GM12878 (cell line): ENCODE results near the gene LMF1.

Experiments used
- CEBPB ChIP-seq, 2 experiments: fragments of 150-350 bp in 1 of 2; IDR thresholded peaks; 2 replicates each; pipeline ENCODE4 v1.6.1; 2012 to 2014; ENCODE audit warnings: low read depth in 2 of 2, low read length in 2 of 2, borderline replicate concordance in 1 of 2, inconsistent platforms in 1 of 2
- CREM ChIP-seq: IDR thresholded peaks from 2 replicates; pipeline ENCODE4 v1.6.1; 2014; ENCODE audit warnings: antibody characterized with exemption, low read depth
- CTCF ChIP-seq, 3 experiments: IDR thresholded peaks in 2 of 3; conservative IDR thresholded peaks in 1 of 3; 2 replicates each; pipeline ENCODE4 v1.5.1; 2011; ENCODE audit warnings: low read depth in 3 of 3, low read length in 3 of 3, mild to moderate bottlenecking in 3 of 3, control low read depth in 2 of 3, moderate library complexity in 2 of 3, inconsistent platforms in 1 of 3, mixed read lengths in 1 of 3; ENCODE audit not compliant: control insufficient read depth in 2 of 3, insufficient read depth in 1 of 3; ENCODE audit errors: extremely low read depth in 1 of 3
- EGR1 ChIP-seq, 2 experiments: IDR thresholded peaks; 1 replicate in 1 of 2; 2 replicates in 1 of 2; pipeline ENCODE4 v1.6.1; 2011 to 2012; ENCODE audit warnings: low read depth in 2 of 2, low read length in 2 of 2, borderline replicate concordance in 1 of 2, mild to moderate bottlenecking in 1 of 2, moderate library complexity in 1 of 2
- ETV6 ChIP-seq, 2 experiments: fragments of 450-650 bp in 1 of 2; IDR thresholded peaks in 1 of 2; conservative IDR thresholded peaks in 1 of 2; 2 replicates each; pipeline ENCODE4 v1.6.1; 2014; ENCODE audit warnings: antibody characterized with exemption in 1 of 2, borderline replicate concordance in 1 of 2, low read depth in 1 of 2, mild to moderate bottlenecking in 1 of 2, moderate library complexity in 1 of 2
- GABPA ChIP-seq: IDR thresholded peaks from 2 replicates; pipeline ENCODE4 v1.6.1; 2014; ENCODE audit warnings: antibody characterized with exemption, low read depth, mild to moderate bottlenecking, inconsistent platforms
- MAX ChIP-seq: IDR thresholded peaks from 2 replicates; pipeline ENCODE4 v1.6.1; 2012; ENCODE audit warnings: low read depth, low read length, improper control_type of control experiment
- REST ChIP-seq: IDR thresholded peaks from 2 replicates; pipeline ENCODE4 v1.6.1; 2012; ENCODE audit warnings: mild to moderate bottlenecking, low read depth, low read length
- SIN3A ChIP-seq: IDR thresholded peaks from 2 replicates; pipeline ENCODE4 v1.6.1; 2012; ENCODE audit warnings: low read depth, low read length, improper control_type of control experiment
- ZNF274 ChIP-seq: IDR thresholded peaks from one replicate; pipeline ENCODE4 v1.8.0; 2011; ENCODE audit not compliant: insufficient read length, insufficient read depth
- TF ChIP-seq, protein P1 (sequence below): fragments of 450-650 bp; IDR thresholded peaks from 2 replicates; pipeline ENCODE4 v1.6.1; 2016; ENCODE audit warnings: mild to moderate bottlenecking

- TF ChIP-seq CTCF (IDR thresholded peaks at IDR 0.05 in 2 of 3, conservative IDR thresholded peaks at IDR 0.05 in 1 of 3; ENCODE audit: control insufficient read depth in 2 of 3, extremely low read depth in 1 of 3, insufficient read depth in 1 of 3, low read depth in 3 of 3, low read length in 3 of 3): no peak
- TF ChIP-seq CEBPB (IDR thresholded peaks at IDR 0.05; ENCODE audit: borderline replicate concordance in 1 of 2, low read depth in 2 of 2, low read length in 2 of 2): no peak
- TF ChIP-seq EGR1 (IDR thresholded peaks at IDR 0.05; ENCODE audit: borderline replicate concordance in 1 of 2, low read depth in 2 of 2, low read length in 2 of 2): no peak
- TF ChIP-seq ZNF274: no peak
- TF ChIP-seq SIN3A: no peak
- TF ChIP-seq, protein P1, sequence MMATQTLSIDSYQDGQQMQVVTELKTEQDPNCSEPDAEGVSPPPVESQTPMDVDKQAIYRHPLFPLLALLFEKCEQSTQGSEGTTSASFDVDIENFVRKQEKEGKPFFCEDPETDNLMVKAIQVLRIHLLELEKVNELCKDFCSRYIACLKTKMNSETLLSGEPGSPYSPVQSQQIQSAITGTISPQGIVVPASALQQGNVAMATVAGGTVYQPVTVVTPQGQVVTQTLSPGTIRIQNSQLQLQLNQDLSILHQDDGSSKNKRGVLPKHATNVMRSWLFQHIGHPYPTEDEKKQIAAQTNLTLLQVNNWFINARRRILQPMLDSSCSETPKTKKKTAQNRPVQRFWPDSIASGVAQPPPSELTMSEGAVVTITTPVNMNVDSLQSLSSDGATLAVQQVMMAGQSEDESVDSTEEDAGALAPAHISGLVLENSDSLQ: no peak
- no peak for TF ChIP-seq MAX
- TF ChIP-seq CREM: no peak
- no peak for TF ChIP-seq GABPA
- TF ChIP-seq ETV6 (conservative IDR thresholded peaks at IDR 0.05 in 1 of 2, IDR thresholded peaks at IDR 0.05 in 1 of 2; ENCODE audit: borderline replicate concordance in 1 of 2, low read depth in 1 of 2): no peak
- TF ChIP-seq REST: no peak
Observed at GRCh38 chr16:865026-865425, 105.8 kb downstream of the LMF1 start.
